Brain pericyte (primary cell): Measurements from ENCODE around the gene KRTAP5-6.
"Not testable (repeated sequence)": the region's sequence is repeated elsewhere in the genome, so short reads cannot be mapped to it uniquely, and the experiment has no call there.

ENCODE experiments used
- DNase-seq: peaks from one replicate; pipeline ENCODE4 v3.0.0-alpha.2; 2012; ENCODE audit warnings: low read depth, low spot score

Gene KRTAP5-6

GRCh38 chr11:1683904-1684572, 13.0 kb upstream of the KRTAP5-6 start:
- not testable (repeated sequence) for DNase-seq

- DNase-seq, result not testable (repeated sequence)
Measured at GRCh38 chr11:1684886-1685874, 11.8 kb upstream of the KRTAP5-6 start.

GRCh38 chr11:1686220-1686619, 10.8 kb upstream of the KRTAP5-6 start:
- not testable (repeated sequence) for DNase-seq

GRCh38 chr11:1688336-1688947, 8.6 kb upstream of the KRTAP5-6 start:
- DNase-seq, result not testable (repeated sequence)

- not testable (repeated sequence) for DNase-seq
Measured at GRCh38 chr11:1689250-1690166, 7.5 kb upstream of the KRTAP5-6 start.

GRCh38 chr11:1690167-1691025, 6.6 kb upstream of the KRTAP5-6 start:
- no peak for DNase-seq

GRCh38 chr11:1691026-1691877, 5.7 kb upstream of the KRTAP5-6 start:
- DNase-seq, result no peak

GRCh38 chr11:1691878-1692707, 4.9 kb upstream of the KRTAP5-6 start:
- no peak for DNase-seq

GRCh38 chr11:1692708-1693326, 4.2 kb upstream of the KRTAP5-6 start:
- no peak for DNase-seq

- peak; percentile 13 for DNase-seq
Measured at GRCh38 chr11:1693327-1694063, 3.5 kb upstream of the KRTAP5-6 start.

- peak; percentile 33 for DNase-seq
Measured at GRCh38 chr11:1694064-1694845, 2.7 kb upstream of the KRTAP5-6 start.

GRCh38 chr11:1694846-1695547, 2.0 kb upstream of the KRTAP5-6 start:
- DNase-seq, result no peak

- DNase-seq, result no peak
Measured at GRCh38 chr11:1695548-1696108, 1.4 kb upstream of the KRTAP5-6 start.

- no peak for DNase-seq
Measured at GRCh38 chr11:1699771-1700170, 2.8 kb downstream of the KRTAP5-6 start.

- DNase-seq, result no peak
Measured at GRCh38 chr11:1701091-1701807, 4.3 kb downstream of the KRTAP5-6 start.
